ENCODE data around the gene CDK18.

The CDK18 gene

GRCh38 chr1:205493241-205494085 lies 11.0 kb upstream of the CDK18 start:
- Histone ChIP-seq H2AFZ (ENCODE audit: low read length) (no peak overlapping the region), H3K4me1 (ENCODE audit: low read length) (no peaks in the 10 kb centered on the region)
- DNase-seq = no peak

GRCh38 chr1:205494115-205494514 lies 10.4 kb upstream of the CDK18 start:
- Histone ChIP-seq H3K9me3 (replicated peaks; ENCODE audit: insufficient read depth, low read length) (no peaks in the 10 kb centered on the region), H3K4me1 (ENCODE audit: low read length) (no peaks in the 10 kb centered on the region), H3F3A (ENCODE audit: insufficient read depth, low read length) (no peaks in the 10 kb centered on the region), H4K20me1 (ENCODE audit: insufficient read depth, low read length) (no peaks in the 10 kb centered on the region), H3K9me2 (replicated peaks; ENCODE audit: insufficient read depth, low read length) (no peaks in the 10 kb centered on the region), H3K27me3 (replicated peaks; ENCODE audit: insufficient read depth, low read length) (peaks cover 44% of the 10 kb centered on the region), H3K4me3 (ENCODE audit: low read length) (no peak overlapping the region), H3K4me2 (ENCODE audit: low read depth, low read length) (no peak overlapping the region), H3K27ac (ENCODE audit: low read length) (no peak overlapping the region), H3K9ac (ENCODE audit: low read length) (no peak overlapping the region), H2AFZ (ENCODE audit: low read length) (no peak overlapping the region), H3K36me3 (replicated peaks; ENCODE audit: insufficient read depth, low read length) (no peaks in the 10 kb centered on the region), H3K79me2 (ENCODE audit: low read length) (no peaks in the 10 kb centered on the region)
- TF ChIP-seq EZH2phosphoT487 (IDR thresholded peaks at IDR 0.05; ENCODE audit: low read length) = no peak
- TF ChIP-seq EZH2 (optimal IDR thresholded peaks at IDR 0.05; ENCODE audit: low read depth, low read length) = no peak
- TF ChIP-seq, protein P1, sequence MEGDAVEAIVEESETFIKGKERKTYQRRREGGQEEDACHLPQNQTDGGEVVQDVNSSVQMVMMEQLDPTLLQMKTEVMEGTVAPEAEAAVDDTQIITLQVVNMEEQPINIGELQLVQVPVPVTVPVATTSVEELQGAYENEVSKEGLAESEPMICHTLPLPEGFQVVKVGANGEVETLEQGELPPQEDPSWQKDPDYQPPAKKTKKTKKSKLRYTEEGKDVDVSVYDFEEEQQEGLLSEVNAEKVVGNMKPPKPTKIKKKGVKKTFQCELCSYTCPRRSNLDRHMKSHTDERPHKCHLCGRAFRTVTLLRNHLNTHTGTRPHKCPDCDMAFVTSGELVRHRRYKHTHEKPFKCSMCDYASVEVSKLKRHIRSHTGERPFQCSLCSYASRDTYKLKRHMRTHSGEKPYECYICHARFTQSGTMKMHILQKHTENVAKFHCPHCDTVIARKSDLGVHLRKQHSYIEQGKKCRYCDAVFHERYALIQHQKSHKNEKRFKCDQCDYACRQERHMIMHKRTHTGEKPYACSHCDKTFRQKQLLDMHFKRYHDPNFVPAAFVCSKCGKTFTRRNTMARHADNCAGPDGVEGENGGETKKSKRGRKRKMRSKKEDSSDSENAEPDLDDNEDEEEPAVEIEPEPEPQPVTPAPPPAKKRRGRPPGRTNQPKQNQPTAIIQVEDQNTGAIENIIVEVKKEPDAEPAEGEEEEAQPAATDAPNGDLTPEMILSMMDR (IDR thresholded peaks at IDR 0.05; ENCODE audit: low read length) = no peak
- no peak for DNase-seq

More at GRCh38 chr1:205493241-205494085, 11.0 kb upstream of the CDK18 start:
- Histone ChIP-seq H3K27ac (ENCODE audit: low read length) (no peak overlapping the region), H3K4me2 (ENCODE audit: low read depth, low read length) (no peak overlapping the region), H3K36me3 (replicated peaks; ENCODE audit: insufficient read depth, low read length) (no peaks in the 10 kb centered on the region), H3F3A (ENCODE audit: insufficient read depth, low read length) (no peaks in the 10 kb centered on the region), H4K20me1 (ENCODE audit: insufficient read depth, low read length) (no peaks in the 10 kb centered on the region), H3K4me3 (ENCODE audit: low read length) (no peak overlapping the region), H3K79me2 (ENCODE audit: low read length) (no peaks in the 10 kb centered on the region), H3K27me3 (replicated peaks; ENCODE audit: insufficient read depth, low read length) (peaks cover 50% of the 10 kb centered on the region), H3K9me2 (replicated peaks; ENCODE audit: insufficient read depth, low read length) (no peaks in the 10 kb centered on the region), H3K9me3 (replicated peaks; ENCODE audit: insufficient read depth, low read length) (no peaks in the 10 kb centered on the region), H3K9ac (ENCODE audit: low read length) (no peak overlapping the region)
- no peak for TF ChIP-seq EZH2 (optimal IDR thresholded peaks at IDR 0.05; ENCODE audit: low read depth, low read length)
- TF ChIP-seq, protein P1 (IDR thresholded peaks at IDR 0.05; ENCODE audit: low read length) = no peak
- TF ChIP-seq EZH2phosphoT487 (IDR thresholded peaks at IDR 0.05; ENCODE audit: low read length) = no peak

GRCh38 chr1:205495237-205495823 lies 9.1 kb upstream of the CDK18 start:
- H3K9ac ChIP-seq (ENCODE audit: low read length) = no peak overlapping the region
- no peak for DNase-seq
- no peaks in the 10 kb centered on the region for H3K9me2 ChIP-seq (replicated peaks; ENCODE audit: insufficient read depth, low read length)
- no peak overlapping the region for H3K27ac ChIP-seq (ENCODE audit: low read length)
- no peaks in the 10 kb centered on the region for H4K20me1 ChIP-seq (ENCODE audit: insufficient read depth, low read length)
- no peaks in the 10 kb centered on the region for H3F3A ChIP-seq (ENCODE audit: insufficient read depth, low read length)
- H3K36me3 ChIP-seq (replicated peaks; ENCODE audit: insufficient read depth, low read length) = no peaks in the 10 kb centered on the region
- H3K9me3 ChIP-seq (replicated peaks; ENCODE audit: insufficient read depth, low read length) = no peaks in the 10 kb centered on the region
- no peak overlapping the region for H3K4me2 ChIP-seq (ENCODE audit: low read depth, low read length)
- H3K4me1 ChIP-seq (ENCODE audit: low read length) = no peaks in the 10 kb centered on the region
- H2AFZ ChIP-seq (ENCODE audit: low read length) = no peak overlapping the region
- H3K79me2 ChIP-seq (ENCODE audit: low read length) = no peaks in the 10 kb centered on the region
- no peak overlapping the region for H3K4me3 ChIP-seq (ENCODE audit: low read length)
- no peak for TF ChIP-seq EZH2 (optimal IDR thresholded peaks at IDR 0.05; ENCODE audit: low read depth, low read length)
- TF ChIP-seq EZH2phosphoT487 (IDR thresholded peaks at IDR 0.05; ENCODE audit: low read length) = no peak
- TF ChIP-seq, protein P1 (IDR thresholded peaks at IDR 0.05; ENCODE audit: low read length) = no peak
- H3K27me3 ChIP-seq (replicated peaks; ENCODE audit: insufficient read depth, low read length) = peaks cover 32% of the 10 kb centered on the region
